Upper lobe of left lung (tissue), 6 donors: ENCODE results near the gene RDH8. TPM values are rescaled to one million over a fixed set of nuclear protein-coding genes. Genes with fewer than 3 reads are reported as not detected.

Experiments used
- ATAC-seq, 2 donors: fragments of 200-7000 bp; cut with Tn5 transposase; one replicate each; pipeline ENCODE4 v1.9.1; 2022; ENCODE audit warnings: mild to moderate bottlenecking in 2 of 2, moderate library complexity in 2 of 2; ENCODE audit not compliant: low FRiP score in 2 of 2
- DNase-seq, 2 donors: peaks; one replicate each; pipeline ENCODE4 v3.0.0-alpha.2; 2019 to 2020
- H3K27ac ChIP-seq, 4 donors: fragments of 200-600 bp; sonication (generic); one replicate each; pipeline ENCODE4 v1.5.1; 2016 to 2019
- H3K27me3 ChIP-seq, 4 donors: fragments of 200-600 bp; sonication (generic); one replicate each; pipeline ENCODE4 v1.5.1; 2017 to 2019
- H3K36me3 ChIP-seq, 4 donors: fragments of 200-600 bp; sonication (generic); one replicate each; pipeline ENCODE4 v1.5.1; 2016 to 2019
- H3K4me1 ChIP-seq, 4 donors: fragments of 200-600 bp; sonication (generic); one replicate each; pipeline ENCODE4 v1.5.1; 2018 to 2019
- H3K4me3 ChIP-seq, 4 donors: fragments of 200-600 bp; sonication (generic); one replicate each; pipeline ENCODE4 v1.5.1; 2017 to 2019; ENCODE audit warnings: mild to moderate bottlenecking in 2 of 4, moderate library complexity in 1 of 4
- H3K9me3 ChIP-seq, 4 donors: fragments of 200-600 bp; sonication (generic); one replicate each; pipeline ENCODE4 v1.5.1; 2018 to 2019
- EP300 ChIP-seq, 4 donors: sonication (generic); formaldehyde crosslinking; IDR thresholded peaks; one replicate each; pipeline ENCODE4 v1.5.1; 2017; ENCODE audit warnings: antibody characterized with exemption in 4 of 4, control low read depth in 2 of 4
- POLR2A ChIP-seq, 4 donors: fragments of 450-650 bp; IDR thresholded peaks; one replicate each; pipeline ENCODE4 v1.5.1; 2016 to 2017; ENCODE audit warnings: antibody characterized with exemption in 4 of 4, mild to moderate bottlenecking in 2 of 4
- POLR2AphosphoS5 ChIP-seq, 2 donors: sonication (generic); formaldehyde crosslinking; IDR thresholded peaks; one replicate each; pipeline ENCODE4 v1.5.1; 2017; ENCODE audit warnings: antibody characterized with exemption in 2 of 2
- WGBS, 2 donors: methylation state at CpG; one replicate each; pipeline ENCODE4 v1.1.5; 2017 to 2018; 5-methylcytosine and 5-hydroxymethylcytosine counted together
- total RNA-seq, 6 donors: library from RNA; depleted of rRNA in 4 of 6; stranded (reverse); fragments of >200 nt in 4 of 6; gene quantifications; one replicate each; pipeline versions ENCODE4 v1.1.0 to v1.2.1, GENCODE V29; 2016 to 2021
- TF ChIP-seq, protein P1 (sequence below), 6 experiments: fragments of 450-650 bp in 4 of 6; fragments of 200-600 bp in 2 of 6; sonication (generic) in 2 of 6; IDR thresholded peaks; one replicate each; pipeline ENCODE4 v1.5.1; 2016 to 2019; ENCODE audit warnings: antibody characterized with exemption in 6 of 6
- donor health status: DM: no; HTN: no; CAD: no; lungs with moderate emphysema.
- donor health status: DM: no; HTN: yes; CAD: no; lungs with severe emphysema.

Gene RDH8
- total RNA-seq, 6 donors from 2014 or later = not detected

DNA sequence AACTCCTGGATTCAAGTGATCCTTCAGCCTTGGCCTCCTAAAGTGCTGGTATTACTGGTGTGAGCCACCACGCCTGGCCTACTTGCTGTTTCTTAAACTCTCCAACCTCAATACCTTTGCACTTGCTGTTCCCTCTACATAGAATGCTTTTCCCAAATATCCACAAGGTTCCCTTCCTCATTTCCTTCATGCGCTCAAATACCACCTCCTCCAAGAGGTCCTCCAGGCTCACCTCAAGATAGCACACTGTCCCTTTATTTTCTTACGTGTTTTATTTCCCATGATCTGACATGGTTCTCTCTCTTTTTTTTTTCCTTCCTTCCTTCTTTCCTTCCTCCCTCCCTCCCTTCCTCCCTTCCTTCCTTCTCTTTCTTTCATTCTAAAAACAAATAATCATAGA, 13.5 kb downstream of the RDH8 start:
- WGBS, 2 donors = 88 to 89% methylated on average over 3 of the region's 3 CpGs
- TF ChIP-seq, protein P1, sequence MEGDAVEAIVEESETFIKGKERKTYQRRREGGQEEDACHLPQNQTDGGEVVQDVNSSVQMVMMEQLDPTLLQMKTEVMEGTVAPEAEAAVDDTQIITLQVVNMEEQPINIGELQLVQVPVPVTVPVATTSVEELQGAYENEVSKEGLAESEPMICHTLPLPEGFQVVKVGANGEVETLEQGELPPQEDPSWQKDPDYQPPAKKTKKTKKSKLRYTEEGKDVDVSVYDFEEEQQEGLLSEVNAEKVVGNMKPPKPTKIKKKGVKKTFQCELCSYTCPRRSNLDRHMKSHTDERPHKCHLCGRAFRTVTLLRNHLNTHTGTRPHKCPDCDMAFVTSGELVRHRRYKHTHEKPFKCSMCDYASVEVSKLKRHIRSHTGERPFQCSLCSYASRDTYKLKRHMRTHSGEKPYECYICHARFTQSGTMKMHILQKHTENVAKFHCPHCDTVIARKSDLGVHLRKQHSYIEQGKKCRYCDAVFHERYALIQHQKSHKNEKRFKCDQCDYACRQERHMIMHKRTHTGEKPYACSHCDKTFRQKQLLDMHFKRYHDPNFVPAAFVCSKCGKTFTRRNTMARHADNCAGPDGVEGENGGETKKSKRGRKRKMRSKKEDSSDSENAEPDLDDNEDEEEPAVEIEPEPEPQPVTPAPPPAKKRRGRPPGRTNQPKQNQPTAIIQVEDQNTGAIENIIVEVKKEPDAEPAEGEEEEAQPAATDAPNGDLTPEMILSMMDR (IDR thresholded peaks at IDR 0.05) = no peak
- no peak for TF ChIP-seq POLR2AphosphoS5 (IDR thresholded peaks at IDR 0.05)
- no peak for TF ChIP-seq EP300 (IDR thresholded peaks at IDR 0.05)
- TF ChIP-seq POLR2A (IDR thresholded peaks at IDR 0.05) = no peak
- H3K36me3 ChIP-seq = no peaks in the 10 kb centered on the region
- no peaks in the 10 kb centered on the region for H3K27me3 ChIP-seq
- no peaks in the 10 kb centered on the region for H3K9me3 ChIP-seq
- H3K4me3 ChIP-seq = no peak overlapping the region
- DNase-seq = no peak
- H3K27ac ChIP-seq = no peak overlapping the region
- no peak for ATAC-seq
- peaks cover 5 to 9% (median 6%) of the 10 kb centered on the region in 4 donors for H3K4me1 ChIP-seq

DNA sequence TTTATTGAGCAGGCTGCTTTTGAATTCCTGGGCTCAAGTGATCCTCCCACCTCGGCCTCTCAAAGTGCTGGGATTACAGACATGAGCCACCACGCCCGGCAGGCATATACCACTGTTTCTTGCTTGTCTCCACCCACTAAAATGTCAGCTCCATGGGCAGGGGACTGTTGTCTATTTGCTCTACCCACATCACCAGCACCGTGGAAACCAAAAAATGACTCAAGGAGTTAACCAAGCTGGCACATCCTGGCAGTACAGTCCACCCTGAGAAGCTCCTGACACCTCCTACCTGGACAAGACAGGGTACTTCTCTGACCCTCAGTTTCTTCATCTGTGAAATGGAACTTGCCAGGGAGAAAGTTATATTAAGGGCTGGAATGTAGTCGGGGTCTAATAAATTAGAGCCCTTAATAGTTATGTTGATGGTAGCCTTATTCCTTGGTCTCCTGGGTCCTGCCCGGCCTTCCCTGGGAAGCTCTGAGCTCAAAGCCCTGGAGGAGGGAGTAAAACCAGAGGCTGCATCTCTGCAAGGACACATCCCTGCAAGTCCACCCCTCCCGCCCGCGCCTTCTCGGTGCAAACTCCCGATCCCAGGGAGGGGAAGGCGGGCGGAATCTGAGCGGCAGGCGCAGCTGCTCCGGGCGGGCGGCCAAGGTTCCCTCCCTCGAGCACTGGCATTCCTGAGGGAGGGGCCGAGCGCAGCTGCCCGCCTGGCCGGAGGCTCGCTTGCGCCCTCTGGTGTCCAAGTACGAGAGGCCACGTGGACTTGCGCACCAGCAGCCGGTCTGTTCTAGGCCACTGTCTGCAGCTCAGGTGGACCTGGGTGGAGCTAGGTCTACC, 14.1 kb downstream of the RDH8 start:
- no peaks in the 10 kb centered on the region for H3K9me3 ChIP-seq
- ATAC-seq (peak; percentile 97 to 99), DNase-seq (peak; percentile 91 to 98)
- TF ChIP-seq POLR2AphosphoS5 (IDR thresholded peaks at IDR 0.05) (peak; percentile 42 to 47), POLR2A (IDR thresholded peaks at IDR 0.05) (no peak), EP300 (IDR thresholded peaks at IDR 0.05) (no peak)
- TF ChIP-seq, protein P1 (IDR thresholded peaks at IDR 0.05) = peak; percentile 84 to 99 (median 96)
- H3K27ac ChIP-seq = no peak overlapping the region
- peaks cover 5 to 9% (median 6%) of the 10 kb centered on the region in 4 donors for H3K4me1 ChIP-seq
- H3K36me3 ChIP-seq = no peaks in the 10 kb centered on the region
- peaks cover 0 to 1% (median 0%) of the 10 kb centered on the region in 4 donors for H3K27me3 ChIP-seq
- no peak overlapping the region for H3K4me3 ChIP-seq
- 11 to 24% methylated on average over 7 to 24 of the region's 29 CpGs for WGBS, 2 donors

DNA sequence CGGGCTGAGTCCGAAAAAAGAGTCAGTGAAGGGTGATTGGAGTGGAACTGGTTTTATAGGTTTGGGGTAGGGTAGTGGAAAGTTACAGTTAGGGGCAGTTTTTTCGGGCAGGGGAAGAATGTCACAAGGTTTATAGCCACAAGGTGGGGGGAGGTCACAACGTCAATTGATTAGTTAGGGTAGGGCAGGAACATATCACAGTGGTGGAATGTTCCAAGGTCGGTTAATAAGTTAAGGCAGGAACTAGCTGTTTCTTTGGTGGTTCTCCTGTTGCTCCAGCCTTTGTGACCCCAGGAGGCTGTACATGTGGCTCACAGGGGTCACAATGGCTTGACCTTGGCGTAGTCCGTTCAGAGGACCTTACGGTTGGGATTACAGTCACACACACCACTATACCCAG, 20.3 kb downstream of the RDH8 start:
- no peak for TF ChIP-seq EP300 (IDR thresholded peaks at IDR 0.05)
- no peak for TF ChIP-seq POLR2AphosphoS5 (IDR thresholded peaks at IDR 0.05)
- TF ChIP-seq, protein P1 (IDR thresholded peaks at IDR 0.05) = no peak
- no peak for TF ChIP-seq POLR2A (IDR thresholded peaks at IDR 0.05)
- DNase-seq (no peak), ATAC-seq (no peak)
- H3K27ac ChIP-seq = no peak overlapping the region
- WGBS, 2 donors = 67 to 68% methylated on average over 8 of the region's 8 CpGs
- no peaks in the 10 kb centered on the region for H3K4me1 ChIP-seq
- H3K4me3 ChIP-seq = no peak overlapping the region
- no peaks in the 10 kb centered on the region for H3K36me3 ChIP-seq
- no peaks in the 10 kb centered on the region for H3K9me3 ChIP-seq
- H3K27me3 ChIP-seq = peaks cover 0 to 3% (median 0%) of the 10 kb centered on the region in 4 donors

DNA sequence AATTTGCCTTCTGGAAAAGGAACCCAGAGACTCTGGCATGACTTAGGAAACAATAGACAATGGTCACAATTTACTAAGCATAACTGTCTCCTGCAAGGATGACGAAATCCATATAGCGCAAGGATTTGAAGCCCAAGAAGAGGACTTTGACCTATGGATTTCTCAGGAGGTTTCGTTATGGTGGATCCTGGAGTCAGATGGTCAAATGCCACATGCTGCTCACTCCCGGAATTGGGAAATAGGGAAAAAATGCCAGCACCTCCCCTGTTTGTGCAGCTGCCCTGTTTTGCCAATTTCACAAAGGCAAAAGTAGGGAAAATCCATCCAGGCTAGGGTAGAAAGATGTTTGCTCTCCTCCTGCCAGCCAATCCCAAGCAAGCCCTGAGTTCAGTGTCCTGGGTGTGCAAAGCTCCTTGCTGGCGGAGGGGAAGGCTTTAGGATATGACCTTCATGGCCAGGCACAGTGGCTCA, 23.4 kb downstream of the RDH8 start:
- Histone ChIP-seq H3K4me3 (no peak overlapping the region), H3K36me3 (no peaks in the 10 kb centered on the region), H3K9me3 (no peaks in the 10 kb centered on the region), H3K27me3 (peaks cover 0 to 3% (median 0%) of the 10 kb centered on the region in 4 donors), H3K4me1 (no peaks in the 10 kb centered on the region), H3K27ac (no peak overlapping the region)
- ATAC-seq (no peak), DNase-seq (no peak)
- no peak for TF ChIP-seq EP300 (IDR thresholded peaks at IDR 0.05)
- TF ChIP-seq POLR2AphosphoS5 (IDR thresholded peaks at IDR 0.05) = no peak
- TF ChIP-seq POLR2A (IDR thresholded peaks at IDR 0.05) = no peak
- TF ChIP-seq, protein P1 (IDR thresholded peaks at IDR 0.05) = no peak
- WGBS, 2 donors = 52 to 69% methylated on average over 4 to 5 of the region's 5 CpGs
